Neuronal stem cell (in vitro differentiated cells): Measurements from ENCODE around the gene ACTRT2.

Experiments
- DNase-seq: peaks from one replicate; pipeline ENCODE4 v3.0.0-alpha.2; 2013; ENCODE audit warnings: low spot score
- H2AFZ ChIP-seq: one replicate; pipeline ENCODE4 v1.6.1; 2013; ENCODE audit warnings: mild to moderate bottlenecking, low read length, inconsistent platforms
- H2AK5ac ChIP-seq: 2 replicates; pipeline ENCODE4 v1.6.1; 2013; ENCODE audit warnings: low read depth, mild to moderate bottlenecking, inconsistent platforms, low read length, moderate library complexity, mixed read lengths
- H2BK120ac ChIP-seq: 2 replicates; pipeline ENCODE4 v1.6.1; 2013; ENCODE audit warnings: low read depth, mild to moderate bottlenecking, inconsistent platforms, low read length, moderate library complexity, mixed read lengths
- H2BK12ac ChIP-seq: one replicate; pipeline ENCODE4 v1.6.1; 2013; ENCODE audit warnings: low read length, inconsistent platforms
- H2BK15ac ChIP-seq: 2 replicates; pipeline ENCODE4 v1.6.1; 2013; ENCODE audit warnings: mild to moderate bottlenecking, low read length, inconsistent platforms, mixed read lengths
- H2BK5ac ChIP-seq: one replicate; pipeline ENCODE4 v1.6.1; 2013; ENCODE audit warnings: inconsistent platforms, mild to moderate bottlenecking, low read length, moderate library complexity
- H3K14ac ChIP-seq: one replicate; pipeline ENCODE4 v1.6.1; 2013; ENCODE audit warnings: low read length, inconsistent platforms
- H3K18ac ChIP-seq: 2 replicates; pipeline ENCODE4 v1.6.1; 2013; ENCODE audit warnings: low read length, inconsistent platforms
- H3K23ac ChIP-seq: 2 replicates; pipeline ENCODE4 v1.6.1; 2013; ENCODE audit warnings: low read depth, mild to moderate bottlenecking, mixed read lengths, low read length, inconsistent platforms; ENCODE audit not compliant: poor library complexity
- H3K27ac ChIP-seq: replicated peaks from 3 replicates; pipeline ENCODE4 v1.5.1; 2013; ENCODE audit warnings: low read length, inconsistent platforms
- H3K27me3 ChIP-seq, 3 experiments: 2 replicates each; pipeline ENCODE4 v1.6.1; 2013; ENCODE audit warnings: low read length in 3 of 3, mild to moderate bottlenecking in 2 of 3, inconsistent platforms in 1 of 3, low read depth in 1 of 3, mixed read lengths in 1 of 3, moderate library complexity in 1 of 3; ENCODE audit not compliant: control insufficient read depth in 3 of 3, insufficient read depth in 3 of 3
- H3K36me3 ChIP-seq, 2 donors: replicated peaks in 1 of 2; 2 replicates each; pipeline ENCODE4 v1.6.1; 2013; ENCODE audit warnings: low read length in 2 of 2; ENCODE audit not compliant: control insufficient read depth in 2 of 2, insufficient read depth in 2 of 2
- H3K4ac ChIP-seq: 2 replicates; pipeline ENCODE4 v1.6.1; 2013; ENCODE audit warnings: inconsistent platforms, mild to moderate bottlenecking, low read length, moderate library complexity
- H3K4me1 ChIP-seq, 2 donors: 1 replicate in 1 of 2; 2 replicates in 1 of 2; pipeline ENCODE4 v1.6.1; 2013; ENCODE audit warnings: low read length in 2 of 2, low read depth in 1 of 2; ENCODE audit not compliant: control insufficient read depth in 2 of 2, insufficient read depth in 1 of 2
- H3K4me2 ChIP-seq: one replicate; pipeline ENCODE4 v1.6.1; 2013; ENCODE audit warnings: mild to moderate bottlenecking, low read length, inconsistent platforms; ENCODE audit not compliant: insufficient read depth, poor library complexity, severe bottlenecking
- H3K4me3 ChIP-seq, 2 donors: 2 replicates each; pipeline ENCODE4 v1.5.1; 2013; ENCODE audit warnings: low read length in 2 of 2, mild to moderate bottlenecking in 2 of 2, inconsistent platforms in 1 of 2, moderate library complexity in 1 of 2
- H3K79me1 ChIP-seq: one replicate; pipeline ENCODE4 v1.6.1; 2013; ENCODE audit warnings: low read depth, mild to moderate bottlenecking, inconsistent platforms, low read length, moderate library complexity
- H3K9ac ChIP-seq: one replicate; pipeline ENCODE4 v1.6.1; 2013; ENCODE audit warnings: mild to moderate bottlenecking, low read depth, low read length, inconsistent platforms; ENCODE audit not compliant: poor library complexity
- H3K9me3 ChIP-seq, 2 donors: replicated peaks in 1 of 2; 2 replicates each; pipeline versions ENCODE3 to v1.6.1; 2013; ENCODE audit warnings: low read length in 2 of 2, mild to moderate bottlenecking in 2 of 2, inconsistent platforms in 1 of 2, low read depth in 1 of 2, mixed read lengths in 1 of 2, moderate library complexity in 1 of 2; ENCODE audit not compliant: control insufficient read depth in 2 of 2, insufficient read depth in 1 of 2
- H4K8ac ChIP-seq: one replicate; pipeline ENCODE4 v1.6.1; 2013; ENCODE audit warnings: low read depth, mild to moderate bottlenecking, inconsistent platforms, low read length, moderate library complexity
- H4K91ac ChIP-seq: one replicate; pipeline ENCODE4 v1.6.1; 2013; ENCODE audit warnings: low read length, low read depth, mild to moderate bottlenecking, inconsistent platforms; ENCODE audit not compliant: poor library complexity
- WGBS, 2 donors: extraction: QIAGEN DNeasy Blood & Tissue Kit; methylation state at CpG; one replicate each; pipeline ENCODE4 v1.1.7; 2013; ENCODE audit warnings: missing lambda C conversion rate in 2 of 2, mixed read lengths in 1 of 2; ENCODE audit not compliant: insufficient read length in 2 of 2, insufficient replicate concordance in 1 of 2; ENCODE audit errors: extremely low coverage in 2 of 2; 5-methylcytosine and 5-hydroxymethylcytosine counted together

The ACTRT2 gene

GRCh38 chr1:3067671-3068563 is 46.6 kb downstream of the ACTRT2 start:
- Histone ChIP-seq H2AFZ (no peak overlapping the region), H3K18ac (peak overlapping the region; percentile 96), H3K36me3 (no peaks in the 10 kb centered on the region), H3K14ac (peak overlapping the region; percentile 94), H2BK12ac (peak overlapping the region; percentile 73), H3K4me2 (peak overlapping the region; percentile 93), H2BK15ac (peak overlapping the region; percentile 83), H3K27ac (no peak overlapping the region), H3K9me3 (peaks cover 0 to 3% of the 10 kb centered on the region in 2 donors), H4K8ac (no peak overlapping the region), H3K4me3 (peak overlapping the region in 1 of 2 donors; percentile 76), H3K4me1 (peaks cover 0 to 23% of the 10 kb centered on the region in 2 donors), H3K23ac (peak overlapping the region; percentile 97), H2BK120ac (peak overlapping the region; percentile 97), H3K9ac (peak overlapping the region; percentile 90), H3K4ac (peak overlapping the region; percentile 84), H3K27me3 (peaks cover 54 to 91% (median 82%) of the 10 kb centered on the region in 3 experiments), H2AK5ac (peak overlapping the region; percentile 95), H3K79me1 (peaks cover 15% of the 10 kb centered on the region), H2BK5ac (peak overlapping the region; percentile 82), H4K91ac (peak overlapping the region; percentile 97)
- WGBS, 2 donors: no CpG with 5 or more reads among the region's 97 CpGs
- DNase-seq: no peak

GRCh38 chr1:3068564-3069431 is 47.5 kb downstream of the ACTRT2 start, which contains the start of gene PRDM16:
PRDM16 (plus strand) TSS chr1:3069203; CDS start chr1:3069260, 57 bp downstream.
- Histone ChIP-seq H3K27ac (peak within 1 kb of the TSS; percentile 68), H2AFZ (peak within 1 kb of the TSS; percentile 78), H2AK5ac (peak within 1 kb of the TSS; percentile 98), H2BK120ac (peak within 1 kb of the TSS; percentile 98), H3K23ac (peak within 1 kb of the TSS; percentile 97), H3K18ac (peak within 1 kb of the TSS; percentile 96), H3K4ac (peak within 1 kb of the TSS; percentile 37), H2BK15ac (peak within 1 kb of the TSS; percentile 83), H3K79me1 (peaks cover 21% of the 10 kb centered on the region), H3K9me3 (peaks cover 0 to 3% of the 10 kb centered on the region in 2 donors), H3K9ac (peak within 1 kb of the TSS; percentile 90), H2BK12ac (peak within 1 kb of the TSS; percentile 14), H4K91ac (no peak within 1 kb of the TSS), H3K27me3 (peaks cover 53 to 91% (median 83%) of the 10 kb centered on the region in 3 experiments), H3K14ac (peak within 1 kb of the TSS; percentile 94), H3K36me3 (no peaks in the 10 kb centered on the region), H4K8ac (no peak within 1 kb of the TSS), H2BK5ac (peak within 1 kb of the TSS; percentile 82), H3K4me3 (peak within 1 kb of the TSS; percentile 13 to 88), H3K4me2 (peak within 1 kb of the TSS; percentile 93), H3K4me1 (peaks cover 0 to 26% of the 10 kb centered on the region in 2 donors)
- WGBS, 2 donors: no CpG with 5 or more reads among the region's 106 CpGs
- DNase-seq: no peak

GRCh38 chr1:3069491-3070308 is 48.4 kb downstream of the ACTRT2 start:
- no peak overlapping the region for H4K91ac ChIP-seq
- peak overlapping the region; percentile 93 for H3K4me2 ChIP-seq
- peaks cover 0 to 34% of the 10 kb centered on the region in 2 donors for H3K4me1 ChIP-seq
- H3K18ac ChIP-seq: peak overlapping the region; percentile 96
- peak overlapping the region; percentile 59 for H2BK5ac ChIP-seq
- H3K9ac ChIP-seq: peak overlapping the region; percentile 80
- no peak for DNase-seq
- H4K8ac ChIP-seq: no peak overlapping the region
- peaks cover 46 to 91% (median 83%) of the 10 kb centered on the region in 3 experiments for H3K27me3 ChIP-seq
- no peaks in the 10 kb centered on the region for H3K36me3 ChIP-seq
- no peak overlapping the region for H3K4ac ChIP-seq
- no peak overlapping the region for H2BK15ac ChIP-seq
- H3K79me1 ChIP-seq: peaks cover 28% of the 10 kb centered on the region
- peak overlapping the region; percentile 98 for H2BK120ac ChIP-seq
- peak overlapping the region; percentile 13 to 88 for H3K4me3 ChIP-seq
- H2AK5ac ChIP-seq: peak overlapping the region; percentile 98
- peak overlapping the region; percentile 78 for H2AFZ ChIP-seq
- H3K23ac ChIP-seq: no peak overlapping the region
- H3K9me3 ChIP-seq: peaks cover 0 to 3% of the 10 kb centered on the region in 2 donors
- peak overlapping the region; percentile 14 for H3K14ac ChIP-seq
- no peak overlapping the region for H3K27ac ChIP-seq
- no peak overlapping the region for H2BK12ac ChIP-seq
- no CpG with 5 or more reads among the region's 91 CpGs for WGBS, 2 donors
